Stomach (tissue), 4 donors: ENCODE measurements around the gene SSTR4.

Experiments used
- CTCF ChIP-seq, 7 experiments: fragments of 450-650 bp in 4 of 7; fragments of 200-600 bp in 3 of 7; sonication (generic) in 3 of 7; IDR thresholded peaks; one replicate each; pipeline ENCODE4 v1.5.1; 2016 to 2019; ENCODE audit warnings: antibody characterized with exemption in 7 of 7, control low read depth in 2 of 7, mild to moderate bottlenecking in 1 of 7
- POLR2AphosphoS5 ChIP-seq, 3 donors: sonication (generic); formaldehyde crosslinking; IDR thresholded peaks; one replicate each; pipeline ENCODE4 v1.6.1; 2016; ENCODE audit warnings: antibody characterized with exemption in 3 of 3

GRCh38 chr20:23077277-23077676 is 42.2 kb downstream of the SSTR4 start:
- TF ChIP-seq CTCF (IDR thresholded peaks at IDR 0.05): no peak
- TF ChIP-seq POLR2AphosphoS5 (IDR thresholded peaks at IDR 0.05): no peak
